Measurements from ENCODE around the gene STAC3.

STAC3 gene

DNA sequence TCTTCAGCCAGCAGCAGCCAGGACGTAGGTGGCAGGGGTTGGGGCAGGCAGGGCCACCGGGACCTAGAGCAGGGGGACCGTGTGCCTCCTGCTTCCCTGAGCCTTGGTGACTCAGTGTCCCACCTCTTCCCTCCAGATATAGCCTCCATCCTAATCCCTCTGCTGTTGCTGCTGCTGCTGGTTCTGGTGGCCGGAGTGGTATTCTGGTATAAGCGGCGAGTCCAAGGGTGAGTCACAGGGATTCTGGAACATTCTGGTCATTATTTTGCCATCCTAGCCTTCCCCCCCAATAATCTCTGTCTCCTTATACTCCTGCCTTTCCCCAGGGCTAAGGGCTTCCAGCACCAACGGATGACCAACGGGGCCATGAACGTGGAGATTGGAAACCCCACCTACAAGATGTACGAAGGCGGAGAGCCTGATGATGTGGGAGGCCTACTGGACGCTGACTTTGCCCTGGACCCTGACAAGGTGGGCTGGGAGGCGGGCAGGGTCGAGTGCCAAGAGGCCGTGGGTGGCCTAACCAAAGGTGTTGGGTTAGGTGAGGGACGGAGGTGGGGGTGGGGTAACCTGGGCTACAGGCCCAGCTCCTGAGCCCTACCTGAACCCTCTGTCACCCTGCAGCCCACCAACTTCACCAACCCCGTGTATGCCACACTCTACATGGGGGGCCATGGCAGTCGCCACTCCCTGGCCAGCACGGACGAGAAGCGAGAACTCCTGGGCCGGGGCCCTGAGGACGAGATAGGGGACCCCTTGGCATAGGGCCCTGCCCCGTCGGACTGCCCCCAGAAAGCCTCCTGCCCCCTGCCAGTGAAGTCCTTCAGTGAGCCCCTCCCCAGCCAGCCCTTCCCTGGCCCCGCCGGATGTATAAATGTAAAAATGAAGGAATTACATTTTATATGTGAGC is 38.9 kb downstream of the STAC3 start:
- DNase-seq (ENCODE audit: low read depth, low spot score): no peak

GRCh38 chr12:57210926-57211692 is 39.9 kb downstream of the STAC3 start:
- no peak for DNase-seq (ENCODE audit: low read depth, low spot score)

- no peak for DNase-seq (ENCODE audit: low read depth, low spot score)
These were observed 40.5 kb downstream of the STAC3 start for GRCh38 chr12:57210461-57210860.

- DNase-seq (ENCODE audit: low read depth, low spot score): no peak
These were observed 41.1 kb downstream of the STAC3 start for GRCh38 chr12:57209916-57210315.

DNA sequence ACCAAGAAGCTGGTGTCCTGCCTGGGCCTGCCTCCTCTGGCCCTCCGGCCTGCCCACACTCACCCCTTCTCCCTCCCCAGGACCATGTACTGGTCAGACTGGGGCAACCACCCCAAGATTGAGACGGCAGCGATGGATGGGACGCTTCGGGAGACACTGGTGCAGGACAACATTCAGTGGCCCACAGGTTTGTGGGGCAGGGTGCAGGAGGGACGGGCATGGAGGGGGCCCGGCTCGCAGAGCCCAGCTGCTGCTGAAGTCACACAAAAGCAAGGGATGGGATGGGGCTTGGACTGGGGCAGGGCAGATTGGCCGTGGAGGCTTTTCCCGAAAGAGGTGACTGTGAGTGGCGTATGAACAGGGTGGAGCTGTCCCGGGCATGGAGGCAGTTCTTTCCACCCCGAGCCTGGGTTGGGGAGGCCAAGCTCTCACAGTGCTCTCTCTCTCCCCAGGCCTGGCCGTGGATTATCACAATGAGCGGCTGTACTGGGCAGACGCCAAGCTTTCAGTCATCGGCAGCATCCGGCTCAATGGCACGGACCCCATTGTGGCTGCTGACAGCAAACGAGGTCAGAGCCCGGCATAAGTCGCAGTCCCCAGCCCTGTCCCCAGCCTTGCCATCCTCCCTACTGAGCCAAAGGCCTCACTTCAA is 42.2 kb downstream of the STAC3 start:
- DNase-seq (ENCODE audit: low read depth, low spot score): no peak

DNA sequence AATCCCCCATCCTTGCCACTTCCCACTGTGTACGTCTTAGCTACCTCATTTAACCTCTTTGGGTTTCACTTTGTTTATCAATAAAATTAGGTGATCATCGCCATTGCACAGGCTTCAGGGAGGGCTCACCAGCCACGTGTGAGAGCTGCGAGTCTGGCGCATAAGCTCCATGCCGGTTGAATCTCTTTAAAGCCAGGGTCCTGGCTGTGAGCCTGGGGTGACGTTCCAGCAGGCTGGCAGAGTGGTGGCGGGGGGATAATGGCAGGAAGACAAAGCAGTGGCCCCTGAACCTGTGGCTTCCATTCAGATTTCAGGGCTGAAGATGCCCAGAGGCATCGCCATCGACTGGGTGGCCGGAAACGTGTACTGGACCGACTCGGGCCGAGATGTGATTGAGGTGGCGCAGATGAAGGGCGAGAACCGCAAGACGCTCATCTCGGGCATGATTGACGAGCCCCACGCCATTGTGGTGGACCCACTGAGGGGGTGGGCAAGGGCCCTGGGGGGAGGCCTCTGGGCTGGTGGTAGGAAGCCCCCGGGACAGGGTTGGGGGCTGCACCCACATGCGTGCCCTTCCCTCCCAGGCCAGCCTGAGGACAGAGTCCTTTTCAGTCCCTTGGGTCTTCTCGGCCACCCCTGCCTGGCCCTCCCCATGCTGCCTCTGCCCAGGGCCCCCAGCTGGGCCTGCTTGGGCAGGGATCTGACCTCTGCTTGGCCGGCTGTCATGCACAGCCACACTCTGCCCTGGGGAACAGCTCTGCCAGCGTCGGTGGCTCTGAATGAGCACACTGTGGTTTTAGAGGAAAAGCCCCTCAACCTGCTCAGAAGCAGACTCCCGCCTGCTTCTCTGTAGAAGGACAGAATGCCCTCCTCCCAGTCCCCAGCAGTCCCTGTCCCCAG is 43.0 kb downstream of the STAC3 start:
- DNase-seq (ENCODE audit: low read depth, low spot score): no peak

- no peak for DNase-seq (ENCODE audit: low read depth, low spot score)
These were observed 45.1 kb downstream of the STAC3 start for GRCh38 chr12:57205931-57206330.

- DNase-seq (ENCODE audit: low read depth, low spot score): no peak
These were observed 45.8 kb downstream of the STAC3 start for GRCh38 chr12:57205186-57205585.

DNA sequence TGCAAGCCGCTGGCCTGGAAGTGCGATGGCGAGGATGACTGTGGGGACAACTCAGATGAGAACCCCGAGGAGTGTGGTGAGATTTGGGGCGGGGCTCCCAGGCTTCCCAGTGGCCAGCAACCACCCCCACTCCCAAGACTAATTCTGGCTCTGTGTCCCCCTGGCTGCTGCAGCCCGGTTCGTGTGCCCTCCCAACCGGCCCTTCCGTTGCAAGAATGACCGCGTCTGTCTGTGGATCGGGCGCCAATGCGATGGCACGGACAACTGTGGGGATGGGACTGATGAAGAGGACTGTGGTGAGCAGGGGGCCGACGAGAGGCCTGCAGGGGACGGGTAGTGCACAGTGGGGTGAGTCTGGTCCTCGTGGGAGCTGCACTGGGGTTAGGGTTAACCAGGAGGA is 46.5 kb downstream of the STAC3 start:
- DNase-seq (ENCODE audit: low read depth, low spot score): no peak

- DNase-seq (ENCODE audit: low read depth, low spot score): no peak
These were observed 47.2 kb downstream of the STAC3 start for GRCh38 chr12:57203791-57204190.

GRCh38 chr12:57203201-57203600 is 47.8 kb downstream of the STAC3 start:
- no peak for DNase-seq (ENCODE audit: low read depth, low spot score)

DNA sequence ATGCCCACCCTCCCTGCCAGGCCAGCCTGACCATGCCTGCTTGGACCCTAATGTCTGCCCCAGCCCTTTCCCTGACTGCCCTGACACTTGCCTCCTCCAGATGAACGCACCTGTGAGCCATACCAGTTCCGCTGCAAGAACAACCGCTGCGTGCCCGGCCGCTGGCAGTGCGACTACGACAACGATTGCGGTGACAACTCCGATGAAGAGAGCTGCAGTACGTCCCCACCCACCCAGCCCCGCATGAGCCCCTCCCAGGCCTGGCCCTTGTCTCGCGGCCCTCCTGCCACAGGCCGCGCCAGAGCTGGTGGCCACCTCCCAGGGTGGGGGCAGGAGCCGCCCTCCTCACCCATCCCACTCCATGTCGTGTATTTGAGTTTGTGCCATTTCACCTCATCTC is 48.7 kb downstream of the STAC3 start:
- no peak for DNase-seq (ENCODE audit: low read depth, low spot score)

DNA sequence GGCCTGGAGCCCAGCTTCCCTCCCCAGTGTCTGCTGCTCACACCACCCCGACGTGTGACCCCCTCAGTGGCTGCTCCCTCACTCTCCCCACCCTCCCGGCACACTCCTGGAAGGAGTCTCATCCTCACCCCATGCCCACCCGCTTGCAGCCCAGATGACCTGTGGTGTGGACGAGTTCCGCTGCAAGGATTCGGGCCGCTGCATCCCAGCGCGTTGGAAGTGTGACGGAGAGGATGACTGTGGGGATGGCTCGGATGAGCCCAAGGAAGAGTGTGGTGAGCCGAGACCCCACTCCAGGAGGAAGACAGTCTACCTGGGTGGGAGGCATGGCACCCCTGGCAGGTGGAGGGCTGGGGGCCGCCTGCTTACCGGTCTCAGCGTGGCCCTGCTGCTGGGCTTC is 49.4 kb downstream of the STAC3 start:
- DNase-seq (ENCODE audit: low read depth, low spot score): no peak

- no peak for DNase-seq (ENCODE audit: low read depth, low spot score)
These were observed 49.8 kb downstream of the STAC3 start for GRCh38 chr12:57201219-57201618.

DNA sequence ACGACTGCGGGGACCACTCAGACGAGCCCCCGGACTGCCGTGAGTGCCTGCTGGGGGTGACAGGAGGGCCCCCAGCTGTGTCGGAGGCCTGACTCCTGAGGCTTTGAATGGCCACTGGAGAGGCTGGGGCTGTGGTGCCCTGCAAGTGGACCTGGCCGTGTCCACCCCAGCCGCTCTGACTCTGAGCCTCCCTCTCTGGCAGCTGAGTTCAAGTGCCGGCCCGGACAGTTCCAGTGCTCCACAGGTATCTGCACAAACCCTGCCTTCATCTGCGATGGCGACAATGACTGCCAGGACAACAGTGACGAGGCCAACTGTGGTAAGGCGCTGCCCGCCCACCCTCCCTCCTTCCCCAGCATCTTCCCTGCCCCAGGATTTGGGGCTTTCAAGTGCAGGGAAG is 50.5 kb downstream of the STAC3 start:
- no peak for DNase-seq (ENCODE audit: low read depth, low spot score)

DNA sequence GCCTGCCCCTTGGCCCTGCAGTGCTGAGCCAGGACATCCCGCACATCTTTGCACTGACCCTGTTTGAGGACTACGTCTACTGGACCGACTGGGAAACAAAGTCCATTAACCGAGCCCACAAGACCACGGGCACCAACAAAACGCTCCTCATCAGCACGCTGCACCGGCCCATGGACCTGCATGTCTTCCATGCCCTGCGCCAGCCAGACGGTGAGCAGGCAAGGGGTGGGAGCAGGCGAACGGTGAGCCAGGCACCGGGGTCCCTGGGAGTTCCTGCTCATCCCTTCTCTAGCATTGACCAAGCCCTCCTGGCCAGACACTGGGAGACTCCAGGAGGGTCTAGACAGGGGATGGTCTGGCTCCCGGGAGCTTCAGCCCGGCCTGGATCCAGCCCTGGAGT is 51.8 kb downstream of the STAC3 start:
- no peak for DNase-seq (ENCODE audit: low read depth, low spot score)

GRCh38 chr12:57198329-57198728 is 52.7 kb downstream of the STAC3 start:
- no peak for DNase-seq (ENCODE audit: low read depth, low spot score)

DNA sequence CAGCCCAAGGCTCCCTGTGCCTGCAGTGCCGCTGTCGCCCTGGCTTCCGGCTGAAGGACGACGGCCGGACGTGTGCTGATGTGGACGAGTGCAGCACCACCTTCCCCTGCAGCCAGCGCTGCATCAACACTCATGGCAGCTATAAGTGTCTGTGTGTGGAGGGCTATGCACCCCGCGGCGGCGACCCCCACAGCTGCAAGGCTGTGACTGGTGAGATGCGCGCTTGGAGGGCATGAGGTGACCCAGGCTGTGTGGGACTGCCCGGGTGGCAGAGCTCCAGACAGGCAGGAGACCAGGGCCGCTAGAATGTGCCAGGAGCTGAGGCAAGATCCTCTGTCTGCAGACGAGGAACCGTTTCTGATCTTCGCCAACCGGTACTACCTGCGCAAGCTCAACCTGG is 54.0 kb downstream of the STAC3 start:
- no peak for DNase-seq (ENCODE audit: low read depth, low spot score)

GRCh38 chr12:57196439-57196838 is 54.5 kb downstream of the STAC3 start:
- DNase-seq (ENCODE audit: low read depth, low spot score): no peak

DNA sequence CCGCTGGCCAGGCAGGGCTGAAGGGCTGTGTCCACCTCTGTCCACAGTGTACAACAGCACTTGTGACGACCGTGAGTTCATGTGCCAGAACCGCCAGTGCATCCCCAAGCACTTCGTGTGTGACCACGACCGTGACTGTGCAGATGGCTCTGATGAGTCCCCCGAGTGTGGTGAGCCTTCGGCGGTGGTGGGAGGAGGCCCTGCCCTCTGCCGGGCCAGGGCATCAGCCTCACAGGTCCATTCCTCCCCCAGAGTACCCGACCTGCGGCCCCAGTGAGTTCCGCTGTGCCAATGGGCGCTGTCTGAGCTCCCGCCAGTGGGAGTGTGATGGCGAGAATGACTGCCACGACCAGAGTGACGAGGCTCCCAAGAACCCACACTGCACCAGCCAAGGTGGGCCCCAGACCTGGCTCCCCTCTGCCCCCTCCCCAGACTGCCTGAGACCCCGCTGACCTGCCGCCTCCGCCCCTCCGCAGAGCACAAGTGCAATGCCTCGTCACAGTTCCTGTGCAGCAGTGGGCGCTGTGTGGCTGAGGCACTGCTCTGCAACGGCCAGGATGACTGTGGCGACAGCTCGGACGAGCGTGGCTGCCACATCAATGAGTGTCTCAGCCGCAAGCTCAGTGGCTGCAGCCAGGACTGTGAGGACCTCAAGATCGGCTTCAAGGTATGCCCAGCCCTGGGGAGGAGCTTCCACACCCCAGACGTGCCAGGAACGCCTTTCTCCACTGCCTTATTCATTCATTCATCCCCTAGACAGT is 55.2 kb downstream of the STAC3 start:
- no peak for DNase-seq (ENCODE audit: low read depth, low spot score)

DNA sequence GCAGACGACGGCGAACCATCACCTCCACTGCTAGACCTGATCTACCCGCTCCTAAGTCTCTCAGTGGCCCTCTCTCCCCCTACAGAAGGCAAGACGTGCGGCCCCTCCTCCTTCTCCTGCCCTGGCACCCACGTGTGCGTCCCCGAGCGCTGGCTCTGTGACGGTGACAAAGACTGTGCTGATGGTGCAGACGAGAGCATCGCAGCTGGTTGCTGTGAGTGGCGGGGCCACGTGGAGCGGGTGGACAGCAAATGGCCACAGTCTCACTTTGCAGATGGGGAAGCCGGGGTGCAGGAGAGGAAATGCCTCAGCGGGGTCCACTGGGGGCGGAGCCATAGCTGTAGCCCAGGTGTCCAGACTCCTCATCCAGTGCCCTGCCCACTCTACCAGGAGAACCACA is 55.8 kb downstream of the STAC3 start:
- no peak for DNase-seq (ENCODE audit: low read depth, low spot score)
